Upper lobe of left lung (tissue), 4 donors: Measurements from ENCODE around the gene TOGARAM1.

ENCODE experiments used
- POLR2A ChIP-seq, 4 donors: fragments of 450-650 bp; IDR thresholded peaks; one replicate each; pipeline ENCODE4 v1.5.1; 2016 to 2017; ENCODE audit warnings: antibody characterized with exemption in 4 of 4, mild to moderate bottlenecking in 2 of 4
- POLR2AphosphoS5 ChIP-seq, 2 donors: sonication (generic); formaldehyde crosslinking; IDR thresholded peaks; one replicate each; pipeline ENCODE4 v1.5.1; 2017; ENCODE audit warnings: antibody characterized with exemption in 2 of 2
- TF ChIP-seq, protein P1 (sequence below), 6 experiments: fragments of 450-650 bp in 4 of 6; fragments of 200-600 bp in 2 of 6; sonication (generic) in 2 of 6; IDR thresholded peaks; one replicate each; pipeline ENCODE4 v1.5.1; 2016 to 2019; ENCODE audit warnings: antibody characterized with exemption in 6 of 6

DNA sequence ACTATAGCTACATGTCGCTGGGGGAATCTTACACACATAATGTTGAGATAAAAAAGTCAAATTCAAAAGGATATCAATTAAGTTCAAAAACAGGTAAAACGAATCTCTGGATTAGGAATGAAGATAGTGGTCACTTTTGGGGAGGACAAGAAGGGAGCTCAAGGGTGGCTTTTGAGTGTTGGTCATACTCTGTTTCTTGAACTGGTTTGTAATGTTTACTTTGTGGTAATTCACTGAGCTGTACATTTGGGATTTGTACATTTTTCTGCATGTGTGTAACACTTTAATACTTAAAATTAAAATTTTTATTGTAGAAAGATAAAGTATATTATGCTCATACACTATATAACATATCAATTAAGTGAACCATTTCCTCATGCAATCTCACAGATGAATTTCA lies 26.8 kb upstream of the TOGARAM1 start:
- TF ChIP-seq POLR2AphosphoS5 (IDR thresholded peaks at IDR 0.05) (no peak), POLR2A (IDR thresholded peaks at IDR 0.05) (no peak)
- TF ChIP-seq, protein P1, sequence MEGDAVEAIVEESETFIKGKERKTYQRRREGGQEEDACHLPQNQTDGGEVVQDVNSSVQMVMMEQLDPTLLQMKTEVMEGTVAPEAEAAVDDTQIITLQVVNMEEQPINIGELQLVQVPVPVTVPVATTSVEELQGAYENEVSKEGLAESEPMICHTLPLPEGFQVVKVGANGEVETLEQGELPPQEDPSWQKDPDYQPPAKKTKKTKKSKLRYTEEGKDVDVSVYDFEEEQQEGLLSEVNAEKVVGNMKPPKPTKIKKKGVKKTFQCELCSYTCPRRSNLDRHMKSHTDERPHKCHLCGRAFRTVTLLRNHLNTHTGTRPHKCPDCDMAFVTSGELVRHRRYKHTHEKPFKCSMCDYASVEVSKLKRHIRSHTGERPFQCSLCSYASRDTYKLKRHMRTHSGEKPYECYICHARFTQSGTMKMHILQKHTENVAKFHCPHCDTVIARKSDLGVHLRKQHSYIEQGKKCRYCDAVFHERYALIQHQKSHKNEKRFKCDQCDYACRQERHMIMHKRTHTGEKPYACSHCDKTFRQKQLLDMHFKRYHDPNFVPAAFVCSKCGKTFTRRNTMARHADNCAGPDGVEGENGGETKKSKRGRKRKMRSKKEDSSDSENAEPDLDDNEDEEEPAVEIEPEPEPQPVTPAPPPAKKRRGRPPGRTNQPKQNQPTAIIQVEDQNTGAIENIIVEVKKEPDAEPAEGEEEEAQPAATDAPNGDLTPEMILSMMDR (IDR thresholded peaks at IDR 0.05) = no peak
